SHP77 (cell line): ENCODE data around the gene CIAO1.
"Not testable (repeated sequence)": the region's sequence is repeated elsewhere in the genome, so short reads cannot be mapped to it uniquely, and the experiment has no call there.

Experiments used
- DNase-seq, 2 experiments: peaks; one replicate each; lab custom pipeline; 2025; lab: John Stamatoyannopoulos, UW

The CIAO1 gene

GRCh38 chr2:96276787-96277499 is 10.9 kb downstream of the CIAO1 start:
- DNase-seq: no peak

DNA sequence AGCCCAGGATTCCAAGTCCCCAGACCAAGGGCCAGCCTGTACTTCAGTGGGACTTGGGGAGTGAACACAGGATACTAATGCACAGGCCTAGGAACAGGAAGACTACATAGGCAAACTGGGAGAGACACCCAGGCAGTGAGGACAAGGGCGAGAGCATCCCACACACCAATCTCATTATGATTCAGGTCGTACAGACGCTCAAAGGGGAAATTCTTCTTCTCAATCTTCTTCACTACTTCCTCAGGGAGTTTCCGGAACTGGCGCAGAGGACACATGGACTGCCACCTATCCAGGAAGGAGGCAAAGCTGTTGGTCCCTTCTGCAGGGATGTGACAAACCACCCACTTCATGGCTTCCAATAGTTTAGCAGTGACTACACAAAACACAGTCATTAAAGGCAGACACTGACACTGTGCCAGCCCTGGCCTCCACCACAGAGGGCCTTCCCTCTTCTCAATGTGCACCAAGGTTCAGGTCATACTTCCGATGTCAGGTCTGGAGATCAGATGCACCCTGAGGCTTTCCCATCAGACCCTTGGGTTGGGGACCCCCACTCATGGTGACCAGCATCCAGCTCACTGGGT is 21.3 kb downstream of the CIAO1 start:
- DNase-seq: no peak

DNA sequence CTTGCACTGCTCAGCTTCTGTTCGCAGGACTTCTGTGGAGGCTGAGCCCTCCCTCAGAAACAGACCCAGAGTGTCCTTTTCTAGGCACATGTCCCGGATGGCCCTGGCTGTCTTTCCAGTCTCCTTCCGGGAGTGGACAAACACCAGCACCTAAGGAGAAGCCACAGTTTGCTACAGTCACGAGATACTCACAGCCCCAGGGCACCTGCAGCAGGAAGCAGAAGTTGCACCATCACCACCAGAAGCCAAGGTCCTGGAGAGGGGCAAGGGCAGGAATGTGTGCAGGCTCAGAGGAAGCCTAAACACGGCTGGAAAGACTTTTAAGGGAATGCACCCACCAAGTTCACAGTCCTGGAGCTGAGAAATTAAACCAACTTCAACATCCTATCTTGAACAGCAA is 25.7 kb downstream of the CIAO1 start:
- no peak for DNase-seq

- not testable (repeated sequence) for DNase-seq
Observed at GRCh38 chr2:96294271-96294670, 28.2 kb downstream of the CIAO1 start.

- no peak for DNase-seq
Observed at GRCh38 chr2:96296925-96297324, 30.9 kb downstream of the CIAO1 start.

DNA sequence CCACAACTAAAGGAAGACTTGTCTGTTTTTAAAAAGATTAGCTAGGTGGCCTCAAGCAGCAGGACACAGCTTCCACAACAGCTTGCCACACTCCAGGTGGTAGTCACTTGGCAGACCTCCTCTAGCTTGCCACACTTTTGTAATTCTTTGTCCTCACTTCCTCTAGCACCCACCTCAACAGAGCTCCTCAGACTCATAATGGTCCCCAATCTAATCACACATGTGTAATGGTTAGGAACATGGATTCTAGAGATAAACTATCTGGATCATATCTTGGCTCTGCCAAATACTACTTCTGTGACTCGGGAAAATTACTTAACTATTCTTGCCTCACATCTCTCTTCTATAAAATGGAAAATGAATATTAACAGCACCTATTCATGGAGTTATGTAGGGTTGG is 35.8 kb downstream of the CIAO1 start:
- no peak for DNase-seq

GRCh38 chr2:96304606-96305005 is 38.6 kb downstream of the CIAO1 start:
- DNase-seq: no peak

DNA sequence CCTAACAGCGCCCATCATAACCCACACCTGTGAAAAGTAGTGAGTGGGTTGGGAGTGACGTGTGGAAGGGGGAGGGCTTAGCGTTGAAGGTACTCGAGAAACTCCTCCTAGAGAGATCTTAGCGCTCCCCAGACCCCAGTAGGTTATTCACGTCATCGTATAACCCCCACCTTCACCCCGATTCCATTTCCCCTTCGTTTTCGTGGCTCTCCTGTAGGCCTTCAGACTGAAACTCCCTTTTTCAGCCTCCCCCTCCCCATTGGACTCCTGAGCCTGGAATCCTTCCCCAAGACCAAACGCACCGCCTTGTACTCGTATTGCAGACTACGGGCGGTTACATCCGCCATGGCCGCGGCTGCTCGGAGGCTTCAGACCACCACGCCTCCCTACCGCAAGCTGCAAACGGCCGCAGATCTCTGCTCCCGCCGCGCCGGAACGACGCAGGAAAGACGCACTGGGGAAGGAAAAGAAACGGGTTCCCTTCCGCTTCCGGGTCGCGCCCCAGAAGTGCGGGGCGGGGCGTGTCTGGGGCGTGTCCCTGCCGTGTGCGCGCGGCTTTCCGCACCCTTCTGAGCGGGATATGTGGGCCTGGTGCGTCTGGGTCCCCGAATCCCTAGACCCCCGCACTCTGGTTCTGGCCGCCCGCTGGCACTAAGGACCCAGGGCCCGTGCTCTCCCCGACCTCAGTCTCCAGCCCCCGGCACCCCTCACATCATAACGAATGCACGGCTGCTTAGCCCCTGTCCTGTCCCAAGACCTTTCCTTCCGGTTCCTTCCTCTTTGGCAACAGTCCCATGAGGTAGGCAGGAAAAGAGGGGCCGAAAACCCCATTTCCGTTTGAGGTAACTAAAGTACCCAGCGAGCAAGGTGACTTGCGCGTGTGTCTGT is 39.3 kb downstream of the CIAO1 start, which contains the start of gene SNRNP200:
TSS of gene SNRNP200 (minus strand) at position 456 of the 888 bp plus-strand sequence. CDS start at position 347, 109 bp downstream.
- peak; percentile 85 to 87 for DNase-seq

GRCh38 chr2:96305979-96306308 is 39.9 kb downstream of the CIAO1 start:
- DNase-seq: no peak

- DNase-seq: no peak
Observed at GRCh38 chr2:96306370-96306769, 40.3 kb downstream of the CIAO1 start.

DNA sequence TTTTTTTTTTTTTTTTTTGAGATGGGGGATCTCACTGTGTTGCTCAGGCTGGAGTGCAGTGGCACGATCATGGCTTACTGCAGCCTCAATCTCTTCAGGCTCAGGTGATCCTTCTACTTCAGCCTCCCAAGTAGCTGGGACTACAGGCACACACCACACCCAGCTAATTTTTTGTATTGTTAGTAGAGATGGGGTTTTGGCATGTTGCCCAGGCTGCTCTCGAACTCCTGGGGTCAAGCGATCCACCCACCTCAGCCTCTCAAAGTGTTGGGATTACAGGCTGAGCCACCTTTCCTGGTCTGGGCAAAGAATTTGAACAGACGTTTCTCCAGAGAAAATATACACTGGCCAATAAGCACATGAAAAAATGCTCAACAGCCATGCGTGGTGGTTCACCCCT is 42.2 kb downstream of the CIAO1 start:
- DNase-seq: no peak

GRCh38 chr2:96315005-96315399 is 49.0 kb downstream of the CIAO1 start:
- no peak for DNase-seq

DNA sequence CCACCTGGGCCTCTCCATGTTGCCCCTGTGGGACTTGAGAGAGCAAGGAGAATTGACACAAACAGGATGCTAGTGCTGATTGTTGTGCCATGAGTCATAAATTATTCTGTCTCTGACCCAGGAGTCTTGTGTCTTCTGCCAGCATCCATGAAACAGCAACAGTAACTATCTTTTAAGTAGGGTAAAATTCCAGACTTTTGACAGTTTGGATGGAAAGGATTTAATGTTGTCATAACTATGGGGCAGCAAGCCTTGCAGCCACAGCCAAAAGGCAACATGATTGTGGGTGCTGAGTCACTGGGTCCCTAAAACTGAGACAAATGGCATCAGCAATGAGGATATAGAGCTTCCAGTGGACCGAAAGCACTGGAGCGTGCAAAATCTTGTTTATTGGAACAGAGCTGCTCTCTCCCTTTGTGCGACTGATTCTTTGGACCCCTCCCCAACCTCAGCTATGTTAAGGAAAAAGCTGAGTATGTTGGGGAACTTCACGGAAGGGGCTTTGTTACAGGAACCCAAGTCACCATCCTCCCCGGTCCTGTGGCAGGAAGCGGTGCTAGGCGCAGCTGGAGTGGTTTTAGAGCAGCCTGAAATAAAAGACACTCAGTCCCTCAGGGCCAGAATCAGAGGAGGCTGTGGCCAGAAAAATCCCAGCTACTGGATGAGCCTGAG is 49.5 kb downstream of the CIAO1 start:
- DNase-seq: no peak

DNA sequence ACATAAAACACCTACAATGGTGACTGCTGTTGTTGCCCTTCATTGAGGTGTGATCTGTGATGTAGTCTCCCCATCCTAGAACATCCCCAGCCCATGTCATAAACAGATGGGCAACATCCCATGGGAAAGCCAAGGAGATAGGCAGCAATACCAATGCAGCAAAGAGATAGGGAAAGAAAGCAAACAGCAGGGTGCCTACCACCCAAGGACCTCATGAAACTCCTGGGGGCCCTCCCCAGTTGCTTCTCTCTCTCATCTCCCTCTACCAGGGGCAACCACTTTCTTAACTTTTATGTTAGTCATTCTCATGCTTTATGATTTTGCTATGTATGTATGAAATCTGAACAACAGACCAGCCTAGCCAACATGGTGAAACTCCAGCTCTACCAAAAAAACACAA is 51.0 kb downstream of the CIAO1 start:
- DNase-seq: no peak

GRCh38 chr2:96317584-96317997 is 51.6 kb downstream of the CIAO1 start:
- no peak for DNase-seq

- no peak for DNase-seq
Observed at GRCh38 chr2:96318723-96319122, 52.7 kb downstream of the CIAO1 start.

DNA sequence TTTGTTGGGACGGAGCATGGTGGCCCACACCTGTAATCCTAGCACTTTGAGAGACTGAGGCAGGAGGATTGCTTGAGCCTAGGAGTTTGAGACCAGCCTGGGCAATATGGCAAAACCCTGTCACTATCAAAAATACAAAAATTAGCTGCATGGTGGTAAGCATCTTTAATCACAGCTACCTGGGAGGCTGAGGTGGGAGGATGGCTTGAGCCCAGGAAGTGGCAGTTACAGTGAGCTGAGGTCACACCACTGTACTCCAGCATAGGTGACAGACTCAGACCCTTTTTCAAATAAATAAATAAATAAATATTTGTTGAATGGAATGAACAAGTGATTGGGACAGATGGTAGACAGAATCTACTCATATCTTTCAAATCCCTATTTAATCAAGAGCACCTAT is 53.4 kb downstream of the CIAO1 start:
- no peak for DNase-seq

DNA sequence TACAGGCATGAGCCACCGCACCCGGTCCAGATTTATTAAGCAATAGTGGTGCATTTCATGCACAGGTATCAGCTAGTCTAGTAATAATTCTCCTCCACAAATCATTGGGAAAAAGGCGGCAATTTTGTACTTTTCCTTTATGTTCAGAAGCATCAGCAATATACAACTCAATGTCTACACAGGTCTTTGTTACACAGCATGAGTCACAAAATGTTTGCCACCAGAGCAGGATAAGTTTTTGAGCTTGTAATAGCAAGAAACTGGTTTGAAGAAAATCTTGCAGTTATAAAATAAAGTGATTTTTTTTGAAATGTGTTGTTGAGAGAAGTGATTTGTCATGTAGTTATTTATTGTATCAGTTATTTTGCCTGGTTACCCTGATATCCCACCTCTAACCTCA is 54.3 kb downstream of the CIAO1 start:
- DNase-seq: no peak

DNA sequence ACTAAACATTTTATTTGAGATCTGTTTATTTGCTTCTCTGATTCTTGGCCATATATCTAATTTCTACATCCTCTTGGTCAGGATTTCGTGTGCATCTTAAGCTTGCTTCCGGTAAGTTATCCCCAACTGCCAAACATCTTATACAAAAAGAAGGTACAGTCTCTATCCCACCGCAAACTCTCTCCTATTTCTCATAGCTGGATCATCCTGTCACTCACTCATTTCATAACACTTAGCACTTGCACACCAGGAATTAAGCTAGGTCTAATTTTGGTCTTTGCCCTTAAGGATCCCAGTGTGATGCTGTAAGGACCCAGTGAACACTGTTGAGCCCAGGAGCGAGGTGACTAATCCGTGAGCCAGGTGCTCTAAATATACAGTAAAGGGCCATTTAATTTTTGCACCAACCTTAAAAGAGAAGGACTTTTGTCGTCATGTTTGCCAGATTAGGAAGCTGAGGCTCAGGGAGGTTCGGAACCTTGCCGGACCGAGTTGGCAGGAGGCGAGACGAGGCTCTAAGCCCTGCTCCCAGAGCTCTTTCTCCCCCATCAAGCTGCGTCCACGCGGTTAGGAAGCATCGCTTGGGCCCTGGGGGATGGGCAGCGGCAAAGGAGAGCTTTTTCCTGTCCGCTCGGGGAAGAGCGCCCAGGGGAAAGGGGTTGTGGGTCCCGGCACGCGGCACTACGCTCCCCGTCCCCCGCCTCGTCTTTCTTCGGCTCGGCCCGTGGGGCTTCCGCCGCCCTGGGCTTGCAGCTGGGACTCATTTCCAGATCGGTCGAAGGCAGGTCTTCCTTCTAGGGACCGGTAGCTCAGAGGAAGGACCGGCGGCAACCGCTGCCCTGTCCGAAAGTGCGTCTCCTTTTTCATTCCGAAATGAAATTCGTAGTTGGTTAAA is 55.0 kb downstream of the CIAO1 start:
- peak; percentile 65 for DNase-seq
